ENCODE results near the gene B3GALNT1.

B3GALNT1 gene

GRCh38 chr3:161083131-161083530 is 22.0 kb downstream of the B3GALNT1 start:
- in situ Hi-C loops (cut with MboI; ENCODE audit: low pct_unique_long_range_greater_than_20kb, low sequenced_read_pairs), result no loop called here
- DNase-seq, result no peak

GRCh38 chr3:161082063-161082462 is 23.1 kb downstream of the B3GALNT1 start:
- no peak for DNase-seq
- in situ Hi-C loops (cut with MboI; ENCODE audit: low pct_unique_long_range_greater_than_20kb, low sequenced_read_pairs), result no loop called here

- in situ Hi-C loops (cut with MboI; ENCODE audit: low pct_unique_long_range_greater_than_20kb, low sequenced_read_pairs), result no loop called here
- DNase-seq, result no peak
Measured at GRCh38 chr3:161081633-161082032, 23.5 kb downstream of the B3GALNT1 start.

- no peak for DNase-seq
- in situ Hi-C loops (cut with MboI; ENCODE audit: low pct_unique_long_range_greater_than_20kb, low sequenced_read_pairs), result no loop called here
Measured at GRCh38 chr3:161073181-161073580, 32.0 kb downstream of the B3GALNT1 start.

- in situ Hi-C loops (cut with MboI; ENCODE audit: low pct_unique_long_range_greater_than_20kb, low sequenced_read_pairs), result no loop called here
- no peak for DNase-seq
Measured at GRCh38 chr3:161072751-161073150, 32.4 kb downstream of the B3GALNT1 start.

- in situ Hi-C loops (cut with MboI; ENCODE audit: low pct_unique_long_range_greater_than_20kb, low sequenced_read_pairs), result no loop called here
- no peak for DNase-seq
Measured at GRCh38 chr3:161072211-161072621, 32.9 kb downstream of the B3GALNT1 start.

- in situ Hi-C loops (cut with MboI; ENCODE audit: low pct_unique_long_range_greater_than_20kb, low sequenced_read_pairs), result no loop called here
Measured at GRCh38 chr3:161070980-161071663, 34.0 kb downstream of the B3GALNT1 start.

GRCh38 chr3:161070252-161070930 is 34.8 kb downstream of the B3GALNT1 start:
- in situ Hi-C loops (cut with MboI; ENCODE audit: low pct_unique_long_range_greater_than_20kb, low sequenced_read_pairs), result no loop called here
- no peak for DNase-seq

More at GRCh38 chr3:161070980-161071663, 34.0 kb downstream of the B3GALNT1 start:
- no peak for DNase-seq

- in situ Hi-C loops (cut with MboI; ENCODE audit: low pct_unique_long_range_greater_than_20kb, low sequenced_read_pairs), result no loop called here
- peak; percentile 35 for DNase-seq
Measured at GRCh38 chr3:161069511-161070251, 35.5 kb downstream of the B3GALNT1 start.

- in situ Hi-C loops (cut with MboI; ENCODE audit: low pct_unique_long_range_greater_than_20kb, low sequenced_read_pairs), result no loop called here
- DNase-seq, result no peak
Measured at GRCh38 chr3:161067335-161067734, 37.8 kb downstream of the B3GALNT1 start.

- DNase-seq, result no peak
- in situ Hi-C loops (cut with MboI; ENCODE audit: low pct_unique_long_range_greater_than_20kb, low sequenced_read_pairs), result no loop called here
Measured at GRCh38 chr3:161066930-161067329, 38.2 kb downstream of the B3GALNT1 start.

- no peak for DNase-seq
- in situ Hi-C loops (cut with MboI; ENCODE audit: low pct_unique_long_range_greater_than_20kb, low sequenced_read_pairs), result no loop called here
Measured at GRCh38 chr3:161064413-161064812, 40.7 kb downstream of the B3GALNT1 start.

GRCh38 chr3:161054860-161055604 is 50.1 kb downstream of the B3GALNT1 start:
- DNase-seq, result no peak
- in situ Hi-C loops (cut with MboI; ENCODE audit: low pct_unique_long_range_greater_than_20kb, low sequenced_read_pairs), result no loop called here

GRCh38 chr3:161051856-161052255 is 53.3 kb downstream of the B3GALNT1 start:
- in situ Hi-C loops (cut with MboI; ENCODE audit: low pct_unique_long_range_greater_than_20kb, low sequenced_read_pairs), result no loop called here
- no peak for DNase-seq

- no peak for DNase-seq
- in situ Hi-C loops (cut with MboI; ENCODE audit: low pct_unique_long_range_greater_than_20kb, low sequenced_read_pairs), result no loop called here
Measured at GRCh38 chr3:161050935-161051334, 54.2 kb downstream of the B3GALNT1 start.

- DNase-seq, result no peak
- in situ Hi-C loops (cut with MboI; ENCODE audit: low pct_unique_long_range_greater_than_20kb, low sequenced_read_pairs), result no loop called here
Measured at GRCh38 chr3:161049683-161050248, 55.4 kb downstream of the B3GALNT1 start.

- in situ Hi-C loops (cut with MboI; ENCODE audit: low pct_unique_long_range_greater_than_20kb, low sequenced_read_pairs), result no loop called here
- DNase-seq, result no peak
Measured at GRCh38 chr3:161043336-161044035, 61.7 kb downstream of the B3GALNT1 start.

GRCh38 chr3:161042023-161042501 is 63.1 kb downstream of the B3GALNT1 start:
- in situ Hi-C loops (cut with MboI; ENCODE audit: low pct_unique_long_range_greater_than_20kb, low sequenced_read_pairs), result no loop called here
- DNase-seq, result no peak
